GM19240 (cell line): ENCODE measurements around the gene C20orf204.

Source experiments
- DNase-seq: peaks from one replicate; pipeline ENCODE4 v3.0.0; 2011; ENCODE audit warnings: low spot score; ENCODE audit not compliant: insufficient read length

Gene C20orf204

DNA sequence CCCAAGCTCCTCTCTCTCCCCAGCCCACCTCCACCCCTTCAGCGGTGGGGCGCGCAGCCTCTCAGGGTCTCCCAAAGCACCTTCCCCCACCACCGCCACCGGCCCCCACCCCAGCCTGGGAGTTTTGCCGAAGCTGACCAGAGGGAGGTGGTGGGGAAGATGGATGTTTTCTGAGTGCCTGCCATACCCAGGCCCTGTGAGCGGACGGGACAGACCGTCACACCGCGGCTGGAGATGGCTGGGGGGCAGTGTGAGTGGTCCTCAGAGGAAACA lies 5.7 kb downstream of the C20orf204 start:
- DNase-seq = no peak

- no peak for DNase-seq
These were observed 6.2 kb downstream of the C20orf204 start for GRCh38 chr20:64042054-64042781.

DNA sequence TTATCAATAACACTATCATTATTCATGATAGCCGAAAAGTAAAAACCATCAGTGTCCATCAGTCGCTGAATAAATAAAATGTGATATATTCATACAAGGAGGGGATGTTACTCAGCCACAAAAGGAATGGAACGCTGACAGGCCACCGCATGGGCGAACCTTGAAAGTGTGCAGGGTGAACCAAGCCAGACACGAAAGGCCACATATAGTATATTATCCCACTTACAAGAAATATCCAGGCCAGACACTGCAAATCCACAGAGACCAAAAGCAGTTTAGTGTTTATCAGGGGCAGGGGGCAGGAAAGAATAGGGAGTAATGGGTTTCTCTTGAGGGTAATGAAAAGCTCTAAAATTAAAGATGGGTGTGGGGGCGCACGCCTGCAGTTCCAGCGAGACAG lies 7.8 kb downstream of the C20orf204 start:
- no peak for DNase-seq

GRCh38 chr20:64044484-64045247 lies 8.7 kb downstream of the C20orf204 start:
- DNase-seq = no peak

DNA sequence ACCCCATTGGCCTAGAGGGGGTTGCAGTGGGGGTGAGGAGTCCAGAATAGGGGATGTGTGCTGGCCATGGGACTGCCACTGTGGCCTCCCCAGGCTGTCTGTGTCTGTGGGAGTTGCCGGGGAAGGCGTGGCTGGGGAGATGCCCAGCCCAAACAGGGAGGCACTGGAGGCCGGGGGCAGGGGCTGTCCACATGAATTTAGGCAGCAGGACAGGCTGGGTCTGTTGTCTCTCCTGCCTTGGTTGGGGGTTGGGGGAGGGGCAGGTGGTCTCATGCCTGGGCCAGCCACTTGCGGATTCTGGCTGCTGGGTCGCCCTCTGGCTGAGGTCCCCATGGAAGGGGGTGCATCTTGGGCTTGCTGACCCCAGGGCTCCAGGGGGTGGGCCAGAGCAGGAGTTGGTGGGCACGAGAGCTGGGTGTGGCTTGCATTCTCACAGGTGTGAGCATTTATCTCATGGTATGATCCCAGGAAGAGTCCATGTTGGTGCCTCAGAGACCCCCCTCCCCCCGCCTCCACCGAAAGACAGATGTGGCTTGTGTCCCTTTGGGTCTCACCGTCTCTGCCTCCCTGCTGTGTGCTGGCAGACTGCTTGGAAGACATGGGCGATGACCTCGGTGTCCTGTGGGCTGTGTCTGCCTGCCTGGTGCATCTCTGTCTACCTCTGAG lies 9.5 kb downstream of the C20orf204 start:
- DNase-seq = no peak

DNA sequence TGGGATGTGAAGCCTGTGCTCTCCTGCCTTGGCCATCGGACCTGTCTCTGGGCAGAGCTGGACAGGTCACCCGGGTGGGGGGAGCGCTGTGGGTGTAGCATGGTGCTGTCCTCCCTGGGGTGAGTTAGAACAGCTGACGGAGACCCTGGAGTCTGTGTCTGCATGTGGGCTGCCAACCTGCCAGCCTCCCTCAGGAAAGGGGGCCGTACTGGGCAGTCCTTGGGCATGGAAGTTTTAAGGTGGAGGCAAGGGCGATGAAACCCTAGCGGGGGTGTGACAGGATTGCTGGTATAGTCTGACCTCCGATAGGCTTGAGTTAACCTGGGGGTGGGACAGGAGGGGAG lies 11.0 kb downstream of the C20orf204 start:
- no peak for DNase-seq

DNA sequence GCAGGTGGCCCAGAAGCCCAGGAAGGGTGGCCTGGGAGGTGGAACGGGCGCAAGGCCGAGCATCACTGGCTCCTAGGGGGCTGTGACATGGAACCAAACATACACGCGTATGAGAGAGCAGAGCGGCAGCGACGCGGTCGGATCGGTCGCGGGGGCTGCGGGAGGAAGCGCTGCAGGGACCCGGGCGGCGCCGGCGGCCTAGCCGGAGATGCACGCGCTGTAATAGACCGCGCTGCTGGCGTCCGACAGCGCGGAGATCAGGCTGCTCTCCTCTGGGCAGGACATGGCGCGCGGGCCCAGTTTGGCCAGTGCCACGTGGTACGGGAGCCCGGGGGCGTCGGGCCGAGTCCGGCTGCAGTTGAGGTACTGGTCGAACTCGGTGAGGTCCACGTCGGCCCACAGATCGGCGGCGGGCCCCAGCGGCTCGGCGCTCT lies 12.0 kb downstream of the C20orf204 start:
- no peak for DNase-seq

- DNase-seq = no peak
These were observed 12.5 kb downstream of the C20orf204 start for GRCh38 chr20:64048402-64049044.

DNA sequence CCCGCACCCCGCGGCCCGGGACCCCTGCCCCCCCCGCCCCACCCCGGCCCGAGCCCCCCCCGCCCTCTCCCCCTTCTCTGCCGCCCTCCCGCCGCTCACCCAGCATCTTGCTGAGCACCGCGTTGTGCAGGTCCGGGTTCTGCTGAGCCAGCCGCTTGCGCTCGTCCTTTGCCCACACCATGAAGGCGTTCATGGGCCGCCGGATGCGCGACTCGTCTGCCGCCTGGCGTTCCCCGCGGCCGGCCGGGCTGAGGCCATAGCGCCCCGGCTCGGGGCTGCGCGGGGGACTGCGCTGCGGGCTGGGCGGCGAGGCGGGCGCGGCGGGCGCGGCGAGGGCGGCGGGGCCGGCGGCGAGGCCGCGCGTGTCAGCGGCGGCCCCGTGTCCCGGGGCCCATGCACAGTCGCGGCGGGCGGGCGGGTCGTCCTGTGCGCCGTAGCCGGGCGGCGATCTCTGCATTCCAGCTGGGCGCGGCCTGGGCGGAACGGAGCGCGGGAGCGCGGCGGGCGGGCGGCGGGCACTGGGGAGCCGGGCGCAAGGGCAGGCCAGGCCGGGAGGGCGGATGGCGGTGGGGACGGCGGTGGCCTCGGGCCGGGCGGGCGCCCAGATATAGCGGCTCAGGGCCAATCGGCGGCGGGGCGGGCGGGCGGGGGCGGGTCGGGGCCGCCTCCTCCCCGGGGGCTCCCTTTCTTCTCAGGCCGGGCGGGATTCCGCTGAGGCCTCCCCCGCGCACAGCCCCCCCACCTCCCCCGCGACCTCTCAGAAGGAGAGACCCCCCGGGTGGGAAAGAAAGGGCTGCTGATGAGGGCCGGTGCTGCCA lies 13.3 kb downstream of the C20orf204 start, which contains the start of gene SOX18:
TSS of gene SOX18 (minus strand) at position 580 of the 818 bp plus-strand sequence. CDS start at position 457, 123 bp downstream.
- DNase-seq = no peak

- DNase-seq = no peak
These were observed 13.9 kb downstream of the C20orf204 start for GRCh38 chr20:64049878-64050260.

DNA sequence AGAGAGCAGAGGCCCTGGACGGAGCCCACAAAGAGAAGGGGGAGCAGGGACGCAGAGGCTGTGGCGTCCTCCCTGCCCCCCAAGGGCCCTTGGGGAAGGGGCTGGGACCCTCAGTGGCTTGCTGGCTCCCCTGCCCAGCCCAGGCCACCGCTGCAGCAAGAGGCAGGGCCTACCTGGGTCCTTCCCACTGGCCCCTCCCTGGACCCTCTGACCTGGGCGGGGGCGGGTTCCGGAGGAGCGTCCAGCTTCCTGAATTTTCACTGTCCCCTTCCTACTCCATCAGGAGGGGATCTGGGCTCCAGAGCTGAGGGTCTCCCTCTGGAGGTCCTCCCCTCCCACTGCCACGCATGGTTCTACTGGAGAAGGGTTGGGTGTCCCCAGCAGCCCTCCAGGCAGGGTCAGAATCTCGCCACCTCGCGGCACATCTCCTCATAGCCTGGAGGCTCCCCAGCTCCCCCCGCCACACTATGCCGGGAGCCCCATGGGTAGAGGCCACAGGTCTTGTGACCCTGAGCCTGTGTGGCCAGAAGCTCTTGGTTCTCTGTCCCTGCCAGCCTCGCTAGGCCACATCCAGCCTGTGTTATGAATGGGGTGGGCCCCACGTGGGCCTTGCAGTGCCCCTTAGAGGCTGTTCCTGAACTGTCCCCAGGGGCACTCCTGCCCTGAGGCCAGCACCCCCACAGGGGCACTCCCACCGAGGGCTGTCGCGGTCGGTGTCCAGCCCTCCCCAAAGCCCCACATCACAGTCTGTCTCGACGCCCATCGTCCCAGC lies 14.5 kb downstream of the C20orf204 start:
- DNase-seq = no peak

GRCh38 chr20:64051033-64051452 lies 15.1 kb downstream of the C20orf204 start:
- no peak for DNase-seq

- DNase-seq = no peak
These were observed 15.8 kb downstream of the C20orf204 start for GRCh38 chr20:64051561-64052325.

DNA sequence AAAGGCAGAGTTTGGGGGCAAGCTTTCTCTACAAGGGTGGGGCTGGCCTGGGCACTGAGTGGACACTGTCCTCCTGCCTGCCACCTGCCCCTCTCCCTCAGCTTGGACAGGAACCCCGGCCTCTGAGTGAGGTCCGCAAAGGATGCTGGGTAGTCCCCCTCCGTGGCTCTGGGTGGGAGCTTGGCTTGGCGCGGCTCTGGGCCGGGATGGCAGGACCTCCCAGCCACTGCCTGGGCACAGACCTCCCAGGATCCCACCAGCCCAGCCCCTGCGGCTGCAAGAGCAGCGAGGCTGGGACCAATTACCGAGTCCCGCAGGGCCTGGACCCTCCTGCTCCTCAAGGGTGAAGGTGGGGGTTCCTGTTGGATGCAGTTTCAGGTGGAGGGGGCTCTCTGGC lies 16.3 kb downstream of the C20orf204 start:
- DNase-seq = no peak

DNA sequence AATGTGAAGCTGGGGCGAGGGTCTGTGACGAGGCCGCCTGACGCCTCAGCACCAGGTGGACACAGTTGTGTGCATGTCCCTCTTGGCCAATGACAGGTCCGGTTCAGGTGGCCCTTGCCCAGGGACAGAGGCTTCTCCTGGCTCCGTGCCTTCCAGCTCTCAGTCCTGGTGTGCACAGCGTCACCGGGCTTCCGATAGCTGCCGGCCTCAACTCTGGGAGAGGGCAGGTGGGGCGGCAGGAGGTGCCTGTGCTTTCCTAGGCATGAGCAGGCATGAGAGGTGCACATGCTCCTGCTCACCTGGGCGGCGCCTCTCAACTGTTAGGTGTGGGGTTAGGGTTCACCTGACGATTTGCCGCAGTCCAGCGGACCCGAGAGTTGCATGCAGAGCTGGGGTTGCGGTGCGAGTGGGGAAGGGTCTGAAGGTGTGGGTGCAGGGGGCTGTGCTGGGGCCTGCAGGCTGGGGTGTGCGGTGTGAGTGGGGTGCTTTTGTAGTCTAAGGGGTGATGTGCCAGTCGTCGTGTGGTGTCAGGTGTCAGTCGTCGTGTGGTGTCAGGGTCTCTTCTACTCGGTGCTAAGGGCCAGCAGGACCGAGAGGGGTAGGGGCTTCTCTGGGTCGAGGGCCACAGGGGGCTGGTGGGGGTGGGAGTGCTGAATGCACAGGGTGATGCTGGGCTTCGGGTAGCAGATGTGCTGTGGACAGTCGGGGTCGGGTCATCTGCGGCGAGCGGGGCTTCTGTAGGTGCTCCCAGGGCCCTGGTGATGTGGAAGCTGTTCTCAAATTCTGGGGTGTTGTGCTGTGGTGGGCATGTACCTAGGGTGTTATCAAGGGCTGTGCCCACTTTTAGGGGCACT lies 17.2 kb downstream of the C20orf204 start:
- DNase-seq = no peak

- DNase-seq = no peak
These were observed 18.1 kb downstream of the C20orf204 start for GRCh38 chr20:64053841-64054661.

DNA sequence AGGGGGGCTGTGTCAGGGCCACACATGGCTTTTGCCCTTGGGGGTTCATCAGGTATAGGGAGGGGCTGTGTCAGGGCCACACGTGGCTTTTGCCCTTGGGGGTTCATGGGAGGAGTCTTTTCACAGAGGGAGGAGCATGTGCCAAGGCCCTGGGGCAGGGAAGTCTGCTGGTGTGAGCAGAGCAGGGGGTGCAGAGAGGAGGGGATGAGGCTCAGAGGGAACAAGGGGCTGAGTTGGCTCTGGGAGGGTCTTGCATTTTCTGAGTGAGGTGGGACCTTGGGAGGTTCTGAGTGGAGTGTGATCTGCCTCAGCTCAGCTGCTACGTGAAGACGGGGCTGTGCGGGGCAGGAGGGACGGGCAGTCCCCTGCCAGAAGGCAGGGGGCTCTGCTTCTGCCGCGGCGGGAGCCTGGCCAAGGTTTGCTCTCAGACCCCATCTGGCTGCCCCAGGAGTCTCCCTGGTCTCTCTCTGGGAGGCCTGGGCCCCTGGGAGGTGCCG lies 19.5 kb downstream of the C20orf204 start:
- no peak for DNase-seq
